ENCODE data around the gene LRBA. TPM values are rescaled to one million over a fixed set of nuclear protein-coding genes. Genes with fewer than 3 reads are reported as not detected.

Gene LRBA
- polyA plus RNA-seq, 1 of the 3 experiments (the other 2 are of a cell fraction), result 11.4 TPM

- no peaks in the 10 kb centered on the region for H3K79me2 ChIP-seq (ENCODE audit: insufficient read depth)
- H3K9me2 ChIP-seq, result no peaks in the 10 kb centered on the region
- H3K27me3 ChIP-seq (ENCODE audit: insufficient read depth), result no peaks in the 10 kb centered on the region
- TF ChIP-seq YY1 (IDR thresholded peaks at IDR 0.05; ENCODE audit: low read depth), result no peak
- TF ChIP-seq REST (IDR thresholded peaks at IDR 0.05; ENCODE audit: low read depth, low read length), result no peak
- no peak for TF ChIP-seq RCOR1 (IDR thresholded peaks at IDR 0.05; ENCODE audit: low read length)
- ChIA-PET CTCF (no interaction called here), POLR2A (no interaction called here)
- H3K9ac ChIP-seq, result no peak overlapping the region
- H3K27ac ChIP-seq (ENCODE audit: low read depth in 2 of 2, low read length in 1 of 2), result no peak overlapping the region
- no peaks in the 10 kb centered on the region for H3F3A ChIP-seq (replicated peaks; ENCODE audit: insufficient read depth)
- no peak overlapping the region for H3K4me2 ChIP-seq
- H3K4me3 ChIP-seq (ENCODE audit: low read depth in 2 of 2, low read length in 1 of 2), result no peak overlapping the region
- DNase-seq, result no peak
- H3K9me3 ChIP-seq, result no peaks in the 10 kb centered on the region; the same call in 1 of the 2 replicates
- no peak overlapping the region for H2AFZ ChIP-seq (ENCODE audit: low read depth)
- H4K20me1 ChIP-seq (ENCODE audit: insufficient read depth), result no peaks in the 10 kb centered on the region
- no peaks in the 10 kb centered on the region for H3K36me3 ChIP-seq (replicated peaks in 1 of 2; ENCODE audit: control insufficient read depth in 1 of 2, insufficient read depth in 2 of 2, low read length in 1 of 2)
- no peaks in the 10 kb centered on the region for H3K4me1 ChIP-seq (ENCODE audit: control insufficient read depth in 1 of 2, insufficient read depth in 2 of 2, low read depth in 1 of 2, low read length in 1 of 2)
Measured at GRCh38 chr4:150534818-150535217, 480.3 kb downstream of the LRBA start.

- Histone ChIP-seq H4K20me1 (ENCODE audit: insufficient read depth) (no peaks in the 10 kb centered on the region), H3K9me2 (no peaks in the 10 kb centered on the region), H3K79me2 (ENCODE audit: insufficient read depth) (no peaks in the 10 kb centered on the region), H3K4me1 (ENCODE audit: control insufficient read depth in 1 of 2, insufficient read depth in 2 of 2, low read depth in 1 of 2, low read length in 1 of 2) (no peaks in the 10 kb centered on the region), H3K36me3 (replicated peaks in 1 of 2; ENCODE audit: control insufficient read depth in 1 of 2, insufficient read depth in 2 of 2, low read length in 1 of 2) (no peaks in the 10 kb centered on the region), H3F3A (replicated peaks; ENCODE audit: insufficient read depth) (no peaks in the 10 kb centered on the region), H3K4me2 (no peak overlapping the region), H3K27ac (ENCODE audit: low read depth in 2 of 2, low read length in 1 of 2) (no peak overlapping the region), H3K27me3 (ENCODE audit: insufficient read depth) (no peaks in the 10 kb centered on the region), H3K9ac (no peak overlapping the region), H2AFZ (ENCODE audit: low read depth) (no peak overlapping the region), H3K4me3 (ENCODE audit: low read depth in 2 of 2, low read length in 1 of 2) (no peak overlapping the region), H3K9me3 (no peaks in the 10 kb centered on the region; the same call in 1 of the 2 replicates)
- DNase-seq, result no peak
- 65% methylated on average over 3 of the region's 3 CpGs for WGBS (ENCODE audit: low lambda C conversion rate)
- POLR2A ChIA-PET, result no interaction called here
- CTCF ChIA-PET, result interaction anchor here (0.7 kb wide), 1 partner anchor 24 kb away, joined by 3 read pairs; no protein-coding TSS in a partner anchor
- TF ChIP-seq JUND (IDR thresholded peaks at IDR 0.05) (0 out of 2 replicates have a peak, but pooled peaks have one; percentile 5), FOXJ3 (CRISPR knock-in tag; IDR thresholded peaks at IDR 0.05) (no peak), CHD2 (IDR thresholded peaks at IDR 0.05; ENCODE audit: low read length, partially characterized antibody) (no peak), REST (IDR thresholded peaks at IDR 0.05; ENCODE audit: low read depth, low read length) (no peak), NRF1 (IDR thresholded peaks at IDR 0.05; ENCODE audit: low read depth, low read length) (no peak), MEF2A (IDR thresholded peaks at IDR 0.05; ENCODE audit: borderline replicate concordance, low read depth) (no peak), RCOR1 (IDR thresholded peaks at IDR 0.05; ENCODE audit: low read length) (no peak), GATA2 (CRISPR knock-in tag; IDR thresholded peaks at IDR 0.05) (no peak), USF1 (IDR thresholded peaks at IDR 0.05; ENCODE audit: borderline replicate concordance, low read depth) (no peak), ELF1 (IDR thresholded peaks at IDR 0.05) (no peak), MXI1 (IDR thresholded peaks at IDR 0.05; ENCODE audit: low read depth, low read length) (no peak), IRF3 (IDR thresholded peaks at IDR 0.05; ENCODE audit: low read depth, low read length) (no peak), RFX5 (IDR thresholded peaks at IDR 0.05; ENCODE audit: low read length) (no peak), TCF12 (IDR thresholded peaks at IDR 0.05) (peak; percentile 46), FOXM1 (IDR thresholded peaks at IDR 0.05; ENCODE audit: low read depth) (no peak), FOSL2 (IDR thresholded peaks at IDR 0.05; ENCODE audit: borderline replicate concordance, low read depth) (no peak), MAX (IDR thresholded peaks at IDR 0.05; ENCODE audit: low read depth) (no peak), TEAD4 (IDR thresholded peaks at IDR 0.05; ENCODE audit: borderline replicate concordance, insufficient read depth) (no peak), YY1 (IDR thresholded peaks at IDR 0.05; ENCODE audit: low read depth) (no peak)
Measured at GRCh38 chr4:150533673-150534072, 481.4 kb downstream of the LRBA start.

Data from SK-N-SH (cell line).